HCT116 (cell line): ENCODE results near the gene E4F1. TPM values are rescaled to one million over a fixed set of nuclear protein-coding genes. Genes with fewer than 3 reads are reported as not detected.
"Not testable (repeated sequence)": the region's sequence is repeated elsewhere in the genome, so short reads cannot be mapped to it uniquely, and the experiment has no call there.

ENCODE experiments used
- ATAC-seq: fragments of 200-7000 bp; cut with Tn5 transposase; 2 replicates; pipeline ENCODE4 v1.9.1; 2020; ENCODE audit warnings: mild to moderate bottlenecking, moderate library complexity
- BruUV-seq: library from RNA; stranded (reverse); fragments of 400-500 nt; replicated peaks from 2 replicates; lab custom pipeline; 2021; lab: Mats Ljungman, UMichigan
- CTCF ChIA-PET: fragments of 300-600 bp; sonication (Branson Sonifier 250); formaldehyde crosslinking; loops from one replicate; lab custom pipeline; 2021; ENCODE audit warnings: antibody characterized with exemption; lab: Charles Lee
- POLR2A ChIA-PET: fragments of 300-600, 350-600 bp; sonication (Branson Sonifier 250); formaldehyde crosslinking; loops from one replicate; lab custom pipeline; 2021; ENCODE audit warnings: antibody characterized with exemption; lab: Charles Lee
- RAD21 ChIA-PET, 2 experiments: fragments of 300-600 bp; sonication (Branson Sonifier 250); formaldehyde crosslinking; loops; one replicate each; lab custom pipeline; 2023; ENCODE audit warnings: low total read pairs in 2 of 2; ENCODE audit not compliant: uncharacterized antibody in 2 of 2, unreplicated experiment in 2 of 2, low non-redundant PET in 1 of 2; lab: Charles Lee
- DNase-seq: peaks from one replicate; pipeline ENCODE4 v3.0.0-alpha.2; 2010; ENCODE audit warnings: low read depth, low spot score
- H2AFZ ChIP-seq: fragments of 200-600 bp; shearing (Covaris generic), sonication (generic); 2 replicates; pipeline ENCODE4 v1.6.1; 2017; ENCODE audit warnings: low read depth, mixed run types, mixed read lengths, antibody characterized with exemption, low read length; ENCODE audit not compliant: poor library complexity, severe bottlenecking
- H3K27ac ChIP-seq: 2 replicates; pipeline ENCODE4 v1.5.1; 2012; ENCODE audit warnings: low read depth, low read length
- H3K27me3 ChIP-seq: fragments of 200-600 bp; sonication (generic); 2 replicates; pipeline ENCODE4 v1.6.1; 2016; ENCODE audit warnings: mixed run types, low read length, mixed read lengths; ENCODE audit not compliant: insufficient read depth
- H3K36me3 ChIP-seq, 2 experiments: fragments of 200-500 bp in 1 of 2; fragments of 200-600 bp in 1 of 2; sonication (Bioruptor generic) in 1 of 2; sonication (generic) in 1 of 2; 2 replicates each; pipeline versions ENCODE4 v1.5.1 to v1.6.1; 2014 to 2016; ENCODE audit warnings: low read length in 2 of 2, inconsistent platforms in 1 of 2, mixed read lengths in 1 of 2, mixed run types in 1 of 2; ENCODE audit not compliant: insufficient read depth in 2 of 2, control insufficient read depth in 1 of 2
- H3K4me1 ChIP-seq, 2 experiments: fragments of 200-600 bp in 1 of 2; sonication (generic) in 1 of 2; 2 replicates each; pipeline versions ENCODE4 v1.5.1 to v1.6.1; 2012 to 2017; ENCODE audit warnings: low read length in 2 of 2, inconsistent platforms in 1 of 2, mild to moderate bottlenecking in 1 of 2, mixed read lengths in 1 of 2, mixed run types in 1 of 2, moderate library complexity in 1 of 2; ENCODE audit not compliant: insufficient read depth in 2 of 2, control insufficient read depth in 1 of 2
- H3K4me2 ChIP-seq: fragments of 200-600 bp; sonication (generic); 2 replicates; pipeline ENCODE4 v1.6.1; 2017; ENCODE audit warnings: mixed run types, low read length, mixed read lengths
- H3K4me3 ChIP-seq, 2 experiments: fragments of 200-600 bp in 1 of 2; sonication (generic) in 1 of 2; replicated peaks in 1 of 2; 2 replicates each; pipeline ENCODE4 v1.5.1; 2011 to 2016; ENCODE audit warnings: low read length in 2 of 2, control low read depth in 1 of 2, low read depth in 1 of 2, mild to moderate bottlenecking in 1 of 2, mixed read lengths in 1 of 2, mixed run types in 1 of 2
- H3K79me2 ChIP-seq: fragments of 200-600 bp; sonication (generic); 2 replicates; pipeline ENCODE4 v1.6.1; 2017; ENCODE audit warnings: mild to moderate bottlenecking, mixed run types, low read length, moderate library complexity, mixed read lengths; ENCODE audit not compliant: insufficient read depth
- H3K9ac ChIP-seq: fragments of 200-600 bp; sonication (generic); 2 replicates; pipeline ENCODE4 v1.6.1; 2016; ENCODE audit warnings: low read length, mixed read lengths
- H3K9me2 ChIP-seq: fragments of 200-600 bp; sonication (generic), shearing (Covaris generic); 2 replicates; pipeline ENCODE4 v1.6.1; 2017; ENCODE audit warnings: mixed run types, mild to moderate bottlenecking, moderate library complexity; ENCODE audit not compliant: insufficient read depth
- H3K9me3 ChIP-seq, 2 experiments: fragments of 200-500 bp in 1 of 2; fragments of 200-600 bp in 1 of 2; sonication (Bioruptor generic) in 1 of 2; sonication (generic) in 1 of 2; 2 replicates each; pipeline ENCODE4 v1.6.1; 2014 to 2017; ENCODE audit warnings: low read length in 2 of 2, mixed read lengths in 2 of 2, inconsistent platforms in 1 of 2, low read depth in 1 of 2, mild to moderate bottlenecking in 1 of 2, mixed run types in 1 of 2, moderate library complexity in 1 of 2; ENCODE audit not compliant: control insufficient read depth in 1 of 2, insufficient read depth in 1 of 2
- H4K20me1 ChIP-seq: fragments of 200-600 bp; sonication (generic), shearing (Covaris generic); 2 replicates; pipeline ENCODE4 v1.6.1; 2017; ENCODE audit warnings: mixed run types, mild to moderate bottlenecking, moderate library complexity; ENCODE audit not compliant: insufficient read depth
- ELF1 ChIP-seq: IDR thresholded peaks from 2 replicates; pipeline ENCODE4 v1.6.1; 2012; ENCODE audit warnings: low read depth, borderline replicate concordance
- EZH2 ChIP-seq: fragments of 200-600 bp; sonication (generic); IDR thresholded peaks from 2 replicates; pipeline ENCODE4 v1.6.1; 2017; ENCODE audit warnings: antibody characterized with exemption, mixed run types
- EZH2phosphoT487 ChIP-seq: fragments of 200-600 bp; IDR thresholded peaks from 2 replicates; pipeline ENCODE4 v1.6.1; 2018; ENCODE audit warnings: antibody characterized with exemption, borderline replicate concordance
- JUND ChIP-seq: IDR thresholded peaks from 2 replicates; pipeline ENCODE4 v1.6.1; 2012
- POLR2A ChIP-seq: IDR thresholded peaks from 2 replicates; pipeline ENCODE4 v1.7.0; 2011; ENCODE audit warnings: borderline replicate concordance; ENCODE audit not compliant: insufficient read depth, insufficient read length; ENCODE audit errors: extremely low read depth
- SIN3A ChIP-seq: IDR thresholded peaks from 2 replicates; pipeline ENCODE4 v1.6.1; 2012; ENCODE audit warnings: low read depth
- SP1 ChIP-seq: IDR thresholded peaks from 2 replicates; pipeline ENCODE4 v1.6.1; 2012; ENCODE audit warnings: low read depth
- SRF ChIP-seq: IDR thresholded peaks from 2 replicates; pipeline ENCODE4 v1.6.1; 2012; ENCODE audit warnings: low read depth
- YY1 ChIP-seq: IDR thresholded peaks from 2 replicates; pipeline ENCODE4 v1.6.1; 2011; ENCODE audit warnings: low read length, low read depth, moderate library complexity, mild to moderate bottlenecking; ENCODE audit not compliant: insufficient replicate concordance; ENCODE audit errors: extremely low read depth
- intact Hi-C: fragments of 100-400 bp; cut with micrococcal nuclease; formaldehyde crosslinking; loops from 2 replicates; pipeline ENCODE4 v1.10.0; 2022
- total RNA-seq: library from RNA; stranded (reverse); gene quantifications from one replicate; pipeline ENCODE4 v1.2.1, GENCODE V29; 2021; ENCODE audit not compliant: unreplicated experiment
- TF ChIP-seq, protein P1 (sequence below): IDR thresholded peaks from 2 replicates; pipeline ENCODE4 v1.6.1; 2012
- TF ChIP-seq, protein P2 (sequence below): IDR thresholded peaks from 2 replicates; pipeline ENCODE4 v1.6.1; 2011; ENCODE audit warnings: mild to moderate bottlenecking, low read length, moderate library complexity; ENCODE audit not compliant: insufficient replicate concordance; ENCODE audit errors: extremely low read depth
- TF ChIP-seq, protein P3 (sequence below): IDR thresholded peaks from 2 replicates; pipeline ENCODE4 v1.6.1; 2012
- TF ChIP-seq, protein P4 (sequence below), 3 experiments: fragments of 200-600 bp in 1 of 3; sonication (generic) in 1 of 3; IDR thresholded peaks in 2 of 3; conservative IDR thresholded peaks in 1 of 3; 2 replicates each; pipeline ENCODE4 v1.5.1; 2012 to 2017; ENCODE audit warnings: low read depth in 2 of 3, low read length in 2 of 3, antibody characterized with exemption in 1 of 3, borderline replicate concordance in 1 of 3, control low read depth in 1 of 3, mild to moderate bottlenecking in 1 of 3, mixed read lengths in 1 of 3, mixed run types in 1 of 3, moderate library complexity in 1 of 3; ENCODE audit not compliant: insufficient read depth in 1 of 3

The E4F1 gene
- total RNA-seq, 1 experiment from 2014 or later = 40.7 TPM

DNA sequence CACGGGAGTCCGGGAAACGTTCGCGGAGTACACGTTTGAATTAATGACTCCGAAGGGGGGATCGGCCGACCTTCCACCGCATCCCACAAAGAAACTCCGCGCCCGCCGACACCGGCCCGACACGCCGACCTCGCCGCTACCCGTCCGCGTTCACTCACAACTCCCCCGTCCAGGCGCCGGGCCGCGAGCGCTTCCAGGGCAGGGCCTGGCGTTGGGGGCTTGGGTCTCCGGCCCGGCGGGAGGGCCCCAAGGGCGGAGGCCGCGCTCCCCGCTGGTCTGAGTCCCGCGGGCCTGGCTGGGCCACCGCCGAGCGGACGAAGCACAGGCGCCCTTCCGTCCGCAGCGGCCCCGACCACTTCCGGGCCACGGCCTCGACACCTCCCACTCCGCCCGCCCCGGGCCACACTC is 44.1 kb downstream of the E4F1 start:
- BruUV-seq, H2AFZ ChIP-seq, DNase-seq, RAD21 ChIA-PET, H3K27me3 ChIP-seq, POLR2A ChIA-PET, H3K9me2 ChIP-seq, CTCF ChIA-PET, H3K9me3 ChIP-seq: not testable (repeated sequence)
- peak overlapping the region; percentile 81 to 90 for H3K4me3 ChIP-seq
- H4K20me1 ChIP-seq = peaks cover 33% of the 10 kb centered on the region; the same call in 1 of the 2 replicates
- peak overlapping the region; percentile 91 for H3K27ac ChIP-seq
- peak; percentile 71 for ATAC-seq
- H3K9ac ChIP-seq = peak overlapping the region; percentile 94
- peak overlapping the region; percentile 94 for H3K4me2 ChIP-seq
- intact Hi-C loops = loop anchor here (10.0 kb wide), 2 partner anchors 157 to 237 kb away; partner anchors contain the start of gene CCNF
- peaks cover 15 to 21% of the 10 kb centered on the region in 2 experiments; a peak in 3 of 4 replicates for H3K4me1 ChIP-seq
- peaks cover 60% of the 10 kb centered on the region for H3K79me2 ChIP-seq
- peaks cover 9 to 33% of the 10 kb centered on the region in 2 experiments for H3K36me3 ChIP-seq

DNA sequence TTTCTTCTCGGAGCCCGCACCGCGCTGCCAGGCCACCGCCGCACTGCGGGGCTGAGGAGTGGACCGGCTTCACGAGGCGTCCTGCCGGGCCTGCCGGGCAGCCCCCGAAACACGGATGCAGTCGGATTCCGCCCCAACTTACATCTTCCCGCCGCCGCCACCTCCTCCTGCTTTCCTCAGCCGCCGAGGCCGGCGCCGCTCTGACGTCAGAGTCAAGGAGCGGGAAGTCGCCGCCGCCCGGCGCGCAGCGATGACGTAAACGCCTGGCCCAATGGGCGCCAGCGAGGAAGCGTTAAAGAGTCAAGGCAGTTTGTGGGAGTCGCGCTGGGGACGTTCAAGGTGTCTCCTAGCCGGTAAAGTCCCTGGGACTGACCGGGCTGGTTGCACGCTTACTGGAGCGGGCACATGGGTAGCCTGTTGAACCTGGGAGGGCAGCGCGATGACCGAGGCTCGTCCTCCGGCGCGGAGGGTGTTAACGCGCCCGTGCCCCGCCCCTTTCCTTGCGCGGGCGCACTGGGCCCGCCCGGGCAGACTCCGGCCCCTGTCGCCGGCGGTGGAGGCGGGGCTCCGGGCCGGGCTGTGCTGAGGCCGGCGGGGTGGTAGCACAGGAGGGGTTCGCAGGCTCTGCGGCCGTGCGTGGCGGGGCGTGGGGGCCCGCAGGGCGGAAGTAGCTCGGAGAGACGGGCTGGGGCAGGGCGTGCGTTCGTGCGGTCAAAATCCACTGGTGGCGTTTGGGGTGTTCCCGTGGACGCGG is 44.7 kb downstream of the E4F1 start, which contains the start of gene RNPS1:
TSS of gene RNPS1 (minus strand) at position 214 of the 754 bp plus-strand sequence. CDS start 3,483 bp downstream, outside the sequence.
- Histone ChIP-seq H3K4me1 (peaks cover 15 to 21% of the 10 kb centered on the region in 2 experiments; a peak in 3 of 4 replicates), H3K27ac (peak within 1 kb of the TSS; percentile 91), H3K27me3 (no peaks in the 10 kb centered on the region), H3K9me2 (no peaks in the 10 kb centered on the region), H3K9ac (peak within 1 kb of the TSS; percentile 94), H4K20me1 (peaks cover 28% of the 10 kb centered on the region; the same call in 1 of the 2 replicates), H2AFZ (no peak within 1 kb of the TSS), H3K4me3 (peak within 1 kb of the TSS; percentile 81 to 90), H3K9me3 (no peaks in the 10 kb centered on the region), H3K4me2 (peak within 1 kb of the TSS; percentile 94), H3K79me2 (peaks cover 54% of the 10 kb centered on the region), H3K36me3 (peaks cover 8 to 28% of the 10 kb centered on the region in 2 experiments; a peak in 3 of 4 replicates)
- ChIA-PET CTCF (no interaction called here), RAD21 (no interaction called here), POLR2A (interaction anchor here (1.1 to 1.2 kb wide), 2 partner anchors 17 to 252 kb away, joined by 3 to 4 read pairs; partner anchors contain the start of genes AMDHD2 and ECI1)
- no TSS peak for BruUV-seq
- ATAC-seq = peak; percentile 92
- intact Hi-C loops = loop anchor here (10.0 kb wide), 2 partner anchors 157 to 237 kb away; partner anchors contain the start of gene CCNF
- DNase-seq = peak; percentile 93
- no peak for TF ChIP-seq EZH2phosphoT487
- TF ChIP-seq, protein P1, sequence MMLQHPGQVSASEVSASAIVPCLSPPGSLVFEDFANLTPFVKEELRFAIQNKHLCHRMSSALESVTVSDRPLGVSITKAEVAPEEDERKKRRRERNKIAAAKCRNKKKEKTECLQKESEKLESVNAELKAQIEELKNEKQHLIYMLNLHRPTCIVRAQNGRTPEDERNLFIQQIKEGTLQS = no peak
- peak; percentile 95 for TF ChIP-seq SP1
- TF ChIP-seq SIN3A = peak; percentile 76; the same call in 1 of the 2 replicates
- TF ChIP-seq JUND = no peak
- no peak for TF ChIP-seq EZH2
- TF ChIP-seq YY1 = peak; percentile 69
- no peak; the same call in 1 of the 2 replicates for TF ChIP-seq ELF1
- TF ChIP-seq, protein P2, sequence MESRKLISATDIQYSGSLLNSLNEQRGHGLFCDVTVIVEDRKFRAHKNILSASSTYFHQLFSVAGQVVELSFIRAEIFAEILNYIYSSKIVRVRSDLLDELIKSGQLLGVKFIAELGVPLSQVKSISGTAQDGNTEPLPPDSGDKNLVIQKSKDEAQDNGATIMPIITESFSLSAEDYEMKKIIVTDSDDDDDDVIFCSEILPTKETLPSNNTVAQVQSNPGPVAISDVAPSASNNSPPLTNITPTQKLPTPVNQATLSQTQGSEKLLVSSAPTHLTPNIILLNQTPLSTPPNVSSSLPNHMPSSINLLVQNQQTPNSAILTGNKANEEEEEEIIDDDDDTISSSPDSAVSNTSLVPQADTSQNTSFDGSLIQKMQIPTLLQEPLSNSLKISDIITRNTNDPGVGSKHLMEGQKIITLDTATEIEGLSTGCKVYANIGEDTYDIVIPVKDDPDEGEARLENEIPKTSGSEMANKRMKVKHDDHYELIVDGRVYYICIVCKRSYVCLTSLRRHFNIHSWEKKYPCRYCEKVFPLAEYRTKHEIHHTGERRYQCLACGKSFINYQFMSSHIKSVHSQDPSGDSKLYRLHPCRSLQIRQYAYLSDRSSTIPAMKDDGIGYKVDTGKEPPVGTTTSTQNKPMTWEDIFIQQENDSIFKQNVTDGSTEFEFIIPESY = no peak
- TF ChIP-seq POLR2A = peak; percentile 59
- TF ChIP-seq, protein P3, sequence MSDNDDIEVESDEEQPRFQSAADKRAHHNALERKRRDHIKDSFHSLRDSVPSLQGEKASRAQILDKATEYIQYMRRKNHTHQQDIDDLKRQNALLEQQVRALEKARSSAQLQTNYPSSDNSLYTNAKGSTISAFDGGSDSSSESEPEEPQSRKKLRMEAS = peak; percentile 98
- TF ChIP-seq SRF = peak; percentile 93
- TF ChIP-seq, protein P4, sequence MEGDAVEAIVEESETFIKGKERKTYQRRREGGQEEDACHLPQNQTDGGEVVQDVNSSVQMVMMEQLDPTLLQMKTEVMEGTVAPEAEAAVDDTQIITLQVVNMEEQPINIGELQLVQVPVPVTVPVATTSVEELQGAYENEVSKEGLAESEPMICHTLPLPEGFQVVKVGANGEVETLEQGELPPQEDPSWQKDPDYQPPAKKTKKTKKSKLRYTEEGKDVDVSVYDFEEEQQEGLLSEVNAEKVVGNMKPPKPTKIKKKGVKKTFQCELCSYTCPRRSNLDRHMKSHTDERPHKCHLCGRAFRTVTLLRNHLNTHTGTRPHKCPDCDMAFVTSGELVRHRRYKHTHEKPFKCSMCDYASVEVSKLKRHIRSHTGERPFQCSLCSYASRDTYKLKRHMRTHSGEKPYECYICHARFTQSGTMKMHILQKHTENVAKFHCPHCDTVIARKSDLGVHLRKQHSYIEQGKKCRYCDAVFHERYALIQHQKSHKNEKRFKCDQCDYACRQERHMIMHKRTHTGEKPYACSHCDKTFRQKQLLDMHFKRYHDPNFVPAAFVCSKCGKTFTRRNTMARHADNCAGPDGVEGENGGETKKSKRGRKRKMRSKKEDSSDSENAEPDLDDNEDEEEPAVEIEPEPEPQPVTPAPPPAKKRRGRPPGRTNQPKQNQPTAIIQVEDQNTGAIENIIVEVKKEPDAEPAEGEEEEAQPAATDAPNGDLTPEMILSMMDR (IDR thresholded peaks at IDR 0.05 in 2 of 3, conservative IDR thresholded peaks at IDR 0.05 in 1 of 3; ENCODE audit: borderline replicate concordance in 1 of 3, insufficient read depth in 1 of 3, low read depth in 2 of 3, low read length in 2 of 3) = no peak
